ES-I3 (cell line): ENCODE data around the gene GLB1L.
"Not testable (repeated sequence)": the region's sequence is repeated elsewhere in the genome, so short reads cannot be mapped to it uniquely, and the experiment has no call there.

Experiments used
- H3K36me3 ChIP-seq: 2 replicates; pipeline ENCODE4 v1.6.1; 2013; ENCODE audit warnings: mild to moderate bottlenecking, low read length, control low read depth, moderate library complexity; ENCODE audit not compliant: insufficient read depth
- H3K4me1 ChIP-seq: 2 replicates; pipeline ENCODE4 v1.6.1; 2013; ENCODE audit warnings: mild to moderate bottlenecking, control low read depth, low read length; ENCODE audit not compliant: insufficient read depth
- H3K9ac ChIP-seq: 2 replicates; pipeline ENCODE4 v1.6.1; 2013; ENCODE audit warnings: low read depth, mild to moderate bottlenecking, low read length, moderate library complexity
- H3K9me3 ChIP-seq: 2 replicates; pipeline ENCODE4 v1.6.1; 2013; ENCODE audit warnings: mild to moderate bottlenecking, low read length, moderate library complexity; ENCODE audit not compliant: control insufficient read depth, insufficient read depth

GLB1L gene

GRCh38 chr2:219245148-219245898, at the start of gene GLB1L, which contains the start of gene STK16:
Gene GLB1L, minus strand, starts transcription at chr2:219245444. Its CDS starts 1,871 bp downstream, at chr2:219243573.
Gene STK16, plus strand, starts transcription at chr2:219245479. Its CDS starts 521 bp downstream, at chr2:219246000.
- Histone ChIP-seq H3K9me3 (no peaks in the 10 kb centered on the region), H3K4me1 (peaks cover 23% of the 10 kb centered on the region), H3K36me3 (0 out of 2 replicates have a peak, but pooled peaks cover 6% of the 10 kb centered on the region), H3K9ac (peak within 1 kb of the TSS; percentile 79)

DNA sequence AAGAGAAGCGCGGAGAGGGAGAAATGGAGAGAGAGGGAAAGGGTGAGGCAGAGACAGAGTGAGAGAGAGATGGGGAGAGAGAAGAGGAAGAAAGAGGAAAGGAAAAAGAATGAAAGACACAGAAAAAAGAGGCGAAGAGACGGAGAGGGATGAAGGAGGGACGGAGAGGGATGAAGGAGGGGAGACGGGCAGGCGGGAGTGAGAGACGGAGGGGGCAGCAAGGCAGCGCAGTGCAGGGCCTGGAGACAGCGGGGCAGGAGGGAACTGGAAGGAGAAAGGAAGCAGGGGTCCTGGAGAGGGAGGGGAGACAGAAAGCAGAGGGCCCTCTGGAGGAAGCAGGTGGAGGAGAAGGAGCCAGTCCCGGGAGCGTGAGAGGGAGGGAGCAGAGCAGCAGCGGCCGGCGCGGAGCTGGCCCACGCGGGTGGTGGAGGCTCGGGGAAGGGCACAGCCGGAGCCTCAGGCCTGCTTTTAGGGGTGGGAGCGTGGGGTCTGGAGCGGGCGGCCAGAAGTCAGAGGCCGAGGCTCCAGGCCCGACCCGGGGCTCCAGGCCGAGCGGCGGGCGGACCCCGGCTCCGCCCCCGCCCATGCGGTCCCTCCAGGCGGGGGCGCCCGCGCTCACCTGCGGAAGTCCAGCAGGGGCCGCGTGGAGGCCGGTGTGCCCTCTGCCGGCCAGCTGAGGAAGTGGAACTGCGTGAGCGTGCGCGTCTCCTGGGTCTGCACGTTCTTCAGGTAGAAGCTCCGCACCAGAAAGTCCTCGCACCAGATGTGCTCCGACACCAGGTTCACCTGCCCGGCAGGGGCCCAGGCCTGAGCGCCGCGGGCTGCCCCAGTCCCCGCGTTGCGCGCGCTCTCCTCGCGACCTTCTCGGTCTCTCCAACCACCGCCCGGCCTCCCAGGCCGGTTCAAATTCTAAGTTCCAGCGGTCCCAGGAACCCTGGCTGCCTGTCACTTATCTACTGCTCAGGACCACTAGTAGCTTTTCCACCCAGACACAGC, 49.4 kb upstream of the GLB1L start:
- peak overlapping the region; percentile 94 for H3K9ac ChIP-seq
- no peaks in the 10 kb centered on the region for H3K9me3 ChIP-seq
- no peaks in the 10 kb centered on the region; the same call in 1 of the 2 replicates for H3K36me3 ChIP-seq
- H3K4me1 ChIP-seq, result no peaks in the 10 kb centered on the region

GRCh38 chr2:219293736-219294231, 48.5 kb upstream of the GLB1L start:
- no peaks in the 10 kb centered on the region for H3K4me1 ChIP-seq
- H3K9me3 ChIP-seq, result no peaks in the 10 kb centered on the region
- H3K9ac ChIP-seq, result peak overlapping the region; percentile 94; the same call in 1 of the 2 replicates
- no peaks in the 10 kb centered on the region; the same call in 1 of the 2 replicates for H3K36me3 ChIP-seq

DNA sequence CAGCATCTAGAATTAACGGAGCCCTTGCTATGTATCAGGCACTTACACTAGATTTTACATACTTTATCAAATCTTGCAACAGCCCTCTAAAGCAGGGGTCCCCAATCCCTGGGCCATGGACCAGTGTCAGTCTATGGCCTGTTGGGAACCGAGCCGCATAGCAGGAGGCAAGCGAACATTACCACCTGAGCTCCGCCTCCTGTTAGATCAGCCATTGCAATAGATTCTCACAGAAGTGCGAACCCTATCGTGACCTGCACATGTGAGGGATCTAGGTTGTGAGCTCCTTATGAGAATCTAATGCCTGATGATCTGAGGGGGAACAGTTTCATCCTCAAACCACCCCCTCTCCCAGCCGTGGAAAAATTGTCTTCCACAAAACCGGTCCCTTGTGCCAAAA, 47.4 kb upstream of the GLB1L start:
- Histone ChIP-seq H3K36me3 (no peaks in the 10 kb centered on the region; the same call in 1 of the 2 replicates), H3K4me1 (no peaks in the 10 kb centered on the region), H3K9me3 (no peaks in the 10 kb centered on the region), H3K9ac (no peak overlapping the region)

GRCh38 chr2:219291910-219292490, 46.8 kb upstream of the GLB1L start:
- Histone ChIP-seq H3K9ac (no peak overlapping the region), H3K4me1 (peaks cover under 1% of the 10 kb centered on the region; the same call in 1 of the 2 replicates), H3K9me3 (no peaks in the 10 kb centered on the region), H3K36me3 (no peaks in the 10 kb centered on the region)

DNA sequence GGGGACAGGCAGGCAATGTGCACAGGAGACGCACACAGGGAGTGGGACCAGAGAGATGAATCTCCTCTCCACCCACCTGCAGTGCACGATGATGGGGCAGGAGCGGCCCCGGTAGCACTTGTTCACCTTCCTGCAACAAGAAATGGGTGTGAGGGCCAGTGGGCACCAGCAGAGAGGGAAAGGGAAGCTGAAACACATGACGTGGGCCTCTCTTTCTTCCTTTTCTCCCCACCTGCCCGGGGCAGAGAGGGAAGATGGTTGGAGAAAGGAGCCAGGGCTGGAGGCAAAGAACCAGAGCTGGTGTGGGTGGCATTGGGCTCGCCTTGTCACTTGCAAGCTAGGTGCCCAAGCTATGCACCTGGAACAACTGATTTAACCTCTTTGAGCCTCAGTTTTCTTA, 46.1 kb upstream of the GLB1L start:
- Histone ChIP-seq H3K4me1 (peaks cover 7% of the 10 kb centered on the region), H3K9me3 (no peaks in the 10 kb centered on the region), H3K9ac (no peak overlapping the region), H3K36me3 (no peaks in the 10 kb centered on the region)

DNA sequence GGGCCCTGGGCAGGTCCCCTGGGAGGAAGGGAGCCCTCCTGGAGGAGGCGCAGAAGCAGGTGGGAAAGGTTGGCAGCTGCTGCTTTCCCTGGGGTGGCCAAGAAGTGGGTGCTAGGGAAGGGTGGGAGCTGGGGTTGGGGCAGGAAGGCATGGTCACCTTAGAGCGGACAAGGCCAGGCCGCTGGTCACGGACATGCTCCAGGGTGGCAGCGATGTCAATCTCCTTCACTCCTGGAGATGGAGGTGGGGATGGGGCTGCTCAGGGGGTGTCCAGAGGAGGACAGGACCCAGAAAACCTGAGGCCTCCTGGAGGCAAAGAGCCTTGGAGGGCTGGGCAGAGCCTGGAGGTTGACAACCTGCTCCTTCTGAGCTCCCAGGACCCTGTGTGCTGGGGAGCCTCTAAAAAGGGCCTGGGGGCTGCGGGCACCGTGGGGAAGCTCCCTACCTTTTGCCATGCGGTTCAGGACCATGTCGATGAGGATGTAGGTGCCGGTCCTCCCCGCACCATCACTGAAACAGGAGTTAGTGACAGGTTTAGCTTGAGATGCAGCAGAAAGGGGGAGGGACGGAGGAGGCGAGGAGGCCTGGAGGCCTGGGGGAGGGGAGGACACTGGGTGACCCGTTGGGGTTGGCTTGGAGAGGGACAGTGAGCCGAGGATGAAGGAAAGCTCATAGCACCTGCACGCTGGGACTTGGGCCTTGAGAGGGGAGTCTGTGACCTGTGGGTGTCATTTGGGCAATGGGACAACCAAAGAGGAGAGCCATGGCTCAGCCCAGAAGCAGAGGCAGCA, 45.3 kb upstream of the GLB1L start:
- Histone ChIP-seq H3K36me3 (no peaks in the 10 kb centered on the region), H3K9ac (no peak overlapping the region), H3K9me3 (no peaks in the 10 kb centered on the region), H3K4me1 (peaks cover 10% of the 10 kb centered on the region)

DNA sequence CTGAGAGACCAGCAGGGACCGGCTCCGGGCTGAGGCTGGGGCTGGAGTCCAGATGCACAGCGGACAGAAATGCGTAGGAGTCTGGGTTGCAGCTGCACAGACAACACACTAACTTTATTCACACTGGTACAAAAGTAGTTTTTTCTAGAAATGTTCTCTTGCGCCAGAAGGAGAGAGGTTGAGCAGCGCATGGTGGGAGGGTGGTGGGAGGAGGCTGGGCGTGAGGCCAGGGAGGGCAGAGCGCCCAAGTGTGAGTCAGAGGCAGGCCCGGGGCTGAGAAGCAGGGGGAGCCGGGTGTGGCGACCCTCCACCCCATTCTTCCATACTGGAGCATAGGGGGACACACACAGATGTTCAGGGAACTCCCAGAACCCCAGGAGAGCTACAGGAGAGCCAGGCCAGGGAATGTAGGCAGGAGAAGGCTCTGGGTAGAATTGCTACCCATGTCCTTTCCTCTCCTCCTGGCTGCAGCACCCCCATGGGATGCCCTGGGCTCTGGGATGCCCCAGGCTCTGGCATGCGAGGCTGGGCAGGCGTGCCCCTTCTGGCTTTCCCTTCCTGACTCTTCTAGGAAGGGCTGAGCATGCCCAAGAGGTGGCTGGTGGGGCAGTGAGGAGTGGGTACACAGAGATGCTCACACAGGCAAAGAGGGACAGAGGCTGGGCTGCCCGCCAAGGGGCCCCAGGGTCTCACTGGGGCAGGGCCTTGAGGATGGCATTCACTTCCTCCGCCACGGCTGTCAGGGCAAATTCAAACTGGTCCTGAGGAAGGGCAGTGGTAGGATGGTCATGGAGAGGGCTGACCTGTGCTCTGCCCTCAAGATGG, 44.5 kb upstream of the GLB1L start:
- Histone ChIP-seq H3K9ac (no peak overlapping the region), H3K4me1 (peaks cover 10% of the 10 kb centered on the region), H3K9me3 (no peaks in the 10 kb centered on the region), H3K36me3 (no peaks in the 10 kb centered on the region)

- H3K9me3 ChIP-seq, result no peaks in the 10 kb centered on the region
- peaks cover 10% of the 10 kb centered on the region for H3K4me1 ChIP-seq
- H3K9ac ChIP-seq, result no peak overlapping the region
- H3K36me3 ChIP-seq, result no peaks in the 10 kb centered on the region
These were observed 43.9 kb upstream of the GLB1L start for GRCh38 chr2:219289195-219289536.

DNA sequence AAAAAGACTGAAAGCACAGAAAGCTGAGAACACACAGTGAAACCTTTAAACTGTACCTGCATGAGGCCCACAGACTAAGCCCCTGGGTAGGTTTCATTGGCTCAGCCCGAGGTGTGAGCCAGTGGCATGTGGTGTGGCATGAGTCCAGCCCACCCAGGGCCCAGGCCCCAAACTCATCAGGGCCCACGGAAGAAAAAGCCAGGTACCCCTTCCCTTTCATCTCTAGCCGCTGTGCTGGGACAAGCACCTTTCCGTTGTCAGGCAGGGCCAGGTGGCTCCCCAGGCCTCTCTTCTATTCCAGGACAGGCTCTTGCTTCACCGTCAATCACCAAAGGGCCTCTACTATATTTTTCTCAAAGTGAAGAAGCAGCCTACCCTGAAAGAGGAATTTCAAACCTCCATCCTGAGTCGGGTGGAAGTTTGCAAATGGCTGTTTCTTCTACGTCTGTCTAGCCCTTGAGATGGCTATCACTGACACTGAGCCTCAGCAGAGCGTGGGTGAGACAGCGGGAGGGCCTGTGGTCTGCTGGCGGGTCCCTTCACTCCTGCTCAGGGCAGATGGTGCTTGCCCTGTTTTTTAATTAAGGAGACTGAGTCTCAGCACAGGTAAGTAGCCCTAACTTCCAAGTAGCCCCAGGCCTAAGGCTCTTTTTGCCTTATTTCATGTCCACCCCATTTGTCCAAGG, 42.5 kb upstream of the GLB1L start:
- H3K9me3 ChIP-seq, result no peaks in the 10 kb centered on the region
- H3K9ac ChIP-seq, result no peak overlapping the region
- H3K36me3 ChIP-seq, result no peaks in the 10 kb centered on the region

DNA sequence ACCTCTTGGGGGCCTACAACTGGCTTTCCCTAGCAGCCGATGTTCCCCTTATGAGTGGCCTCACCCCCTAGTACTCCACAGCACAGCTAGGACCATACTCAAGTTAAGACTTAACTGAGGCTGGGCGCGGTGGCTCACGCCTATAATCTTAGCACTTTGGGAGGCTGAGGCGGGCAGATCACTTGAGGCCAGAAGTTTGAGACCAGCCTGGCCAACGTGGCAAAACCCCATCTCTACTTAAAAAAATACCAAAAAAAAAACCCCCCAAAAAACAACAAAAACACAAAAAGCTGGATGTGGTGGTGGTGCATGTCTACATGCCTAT, 41.8 kb upstream of the GLB1L start:
- H3K4me1 ChIP-seq, H3K36me3 ChIP-seq, H3K9ac ChIP-seq, H3K9me3 ChIP-seq: not testable (repeated sequence)

More for the DNA sequence above, 42.5 kb upstream of the GLB1L start:
- H3K4me1 ChIP-seq, result peaks cover 10% of the 10 kb centered on the region

GRCh38 chr2:219286436-219287115, 41.3 kb upstream of the GLB1L start:
- Histone ChIP-seq H3K36me3 (no peaks in the 10 kb centered on the region), H3K9me3 (no peaks in the 10 kb centered on the region), H3K9ac (no peak overlapping the region; the same call in 1 of the 2 replicates), H3K4me1 (peaks cover 10% of the 10 kb centered on the region)
